ENCODE measurements around the gene MOSPD3. TPM values are rescaled to one million over a fixed set of nuclear protein-coding genes. Genes with fewer than 3 reads are reported as not detected.

MOSPD3 gene
- total and polyA plus RNA-seq, 2 of the 13 experiments (the other 11 are each of a cell fraction or from before 2014, with no cell fraction given): 7.6 to 8.8 TPM

DNA sequence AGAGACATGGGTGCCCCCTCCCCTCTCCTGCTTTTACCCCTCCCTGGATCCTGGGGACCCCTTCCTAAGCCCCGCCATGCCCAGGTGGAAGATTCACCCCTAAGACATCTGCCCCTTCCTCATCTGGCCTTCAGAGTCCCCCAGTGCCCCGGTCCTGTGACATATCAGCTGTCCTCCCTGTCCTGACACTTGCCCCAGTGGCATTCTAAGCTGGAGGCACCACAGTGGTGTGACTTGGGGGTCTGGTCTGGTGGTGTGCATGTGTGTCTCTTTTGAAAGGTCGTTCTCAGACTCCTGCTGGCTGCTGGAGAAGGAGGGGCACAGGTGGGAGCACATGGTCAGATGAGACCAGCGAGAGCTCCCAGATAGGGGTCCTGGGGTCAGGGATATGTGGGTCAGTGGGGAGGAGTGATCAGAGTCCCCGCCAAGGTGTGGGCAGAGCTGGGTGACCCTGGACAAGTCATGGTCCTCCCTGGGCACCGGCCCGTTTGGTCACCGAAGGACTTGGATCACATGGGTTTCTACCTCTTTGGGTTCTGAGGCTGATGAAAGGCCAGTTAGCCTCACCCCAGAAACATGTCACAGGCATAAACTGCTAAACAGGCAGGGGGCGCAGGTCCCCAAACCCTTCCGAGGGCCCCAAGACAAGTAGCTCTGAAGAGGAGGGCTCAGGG lies 29.7 kb downstream of the MOSPD3 start (continued):
- TF ChIP-seq, protein P1, sequence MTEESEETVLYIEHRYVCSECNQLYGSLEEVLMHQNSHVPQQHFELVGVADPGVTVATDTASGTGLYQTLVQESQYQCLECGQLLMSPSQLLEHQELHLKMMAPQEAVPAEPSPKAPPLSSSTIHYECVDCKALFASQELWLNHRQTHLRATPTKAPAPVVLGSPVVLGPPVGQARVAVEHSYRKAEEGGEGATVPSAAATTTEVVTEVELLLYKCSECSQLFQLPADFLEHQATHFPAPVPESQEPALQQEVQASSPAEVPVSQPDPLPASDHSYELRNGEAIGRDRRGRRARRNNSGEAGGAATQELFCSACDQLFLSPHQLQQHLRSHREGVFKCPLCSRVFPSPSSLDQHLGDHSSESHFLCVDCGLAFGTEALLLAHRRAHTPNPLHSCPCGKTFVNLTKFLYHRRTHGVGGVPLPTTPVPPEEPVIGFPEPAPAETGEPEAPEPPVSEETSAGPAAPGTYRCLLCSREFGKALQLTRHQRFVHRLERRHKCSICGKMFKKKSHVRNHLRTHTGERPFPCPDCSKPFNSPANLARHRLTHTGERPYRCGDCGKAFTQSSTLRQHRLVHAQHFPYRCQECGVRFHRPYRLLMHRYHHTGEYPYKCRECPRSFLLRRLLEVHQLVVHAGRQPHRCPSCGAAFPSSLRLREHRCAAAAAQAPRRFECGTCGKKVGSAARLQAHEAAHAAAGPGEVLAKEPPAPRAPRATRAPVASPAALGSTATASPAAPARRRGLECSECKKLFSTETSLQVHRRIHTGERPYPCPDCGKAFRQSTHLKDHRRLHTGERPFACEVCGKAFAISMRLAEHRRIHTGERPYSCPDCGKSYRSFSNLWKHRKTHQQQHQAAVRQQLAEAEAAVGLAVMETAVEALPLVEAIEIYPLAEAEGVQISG (CRISPR knock-in tag; IDR thresholded peaks at IDR 0.05): no peak
- TF ChIP-seq MTF2 (CRISPR knock-in tag; IDR thresholded peaks at IDR 0.05; ENCODE audit: borderline replicate concordance) (no peak), GATAD2A (CRISPR knock-in tag; IDR thresholded peaks at IDR 0.05) (no peak), ZNF362 (CRISPR knock-in tag; IDR thresholded peaks at IDR 0.05; ENCODE audit: borderline replicate concordance) (no peak), SP4 (CRISPR knock-in tag; IDR thresholded peaks at IDR 0.05) (peak; percentile 2; the same call in 1 of the 2 replicates), TERF1 (CRISPR knock-in tag; IDR thresholded peaks at IDR 0.05) (no peak), TCF7 (IDR thresholded peaks at IDR 0.05; ENCODE audit: low read depth) (no peak), GATA4 (IDR thresholded peaks at IDR 0.05; ENCODE audit: borderline replicate concordance, low read depth) (no peak), REL (CRISPR knock-in tag; conservative IDR thresholded peaks at IDR 0.05) (0 out of 2 replicates have a peak, but pooled peaks have one; percentile 15), ELF3 (CRISPR knock-in tag; IDR thresholded peaks at IDR 0.05) (no peak), ZSCAN5A (CRISPR knock-in tag; IDR thresholded peaks at IDR 0.05; ENCODE audit: borderline replicate concordance) (no peak), CBFB (CRISPR knock-in tag; IDR thresholded peaks at IDR 0.05) (no peak), KAT8 (CRISPR knock-in tag; IDR thresholded peaks at IDR 0.05) (no peak), ZNF12 (CRISPR knock-in tag; IDR thresholded peaks at IDR 0.05) (no peak), TAF15 (IDR thresholded peaks at IDR 0.05; ENCODE audit: low read depth, low read length, poor library complexity, severe bottlenecking) (no peak), RBM39 (IDR thresholded peaks at IDR 0.05; ENCODE audit: low read depth, low read length, poor library complexity, severe bottlenecking) (no peak), ZNF496 (CRISPR knock-in tag; IDR thresholded peaks at IDR 0.05; ENCODE audit: insufficient replicate concordance) (no peak), GZF1 (CRISPR knock-in tag; IDR thresholded peaks at IDR 0.05) (no peak; the same call in 1 of the 2 replicates), HNF4G (IDR thresholded peaks at IDR 0.05; ENCODE audit: borderline replicate concordance, low read depth, low read length) (no peak), HNF4G (CRISPR knock-in tag; IDR thresholded peaks at IDR 0.05; ENCODE audit: borderline replicate concordance, low read depth) (no peak; the same call in 1 of the 2 replicates), SRSF1 (optimal IDR thresholded peaks at IDR 0.05; ENCODE audit: low read depth, low read length) (no peak)
- TF ChIP-seq, protein P2, sequence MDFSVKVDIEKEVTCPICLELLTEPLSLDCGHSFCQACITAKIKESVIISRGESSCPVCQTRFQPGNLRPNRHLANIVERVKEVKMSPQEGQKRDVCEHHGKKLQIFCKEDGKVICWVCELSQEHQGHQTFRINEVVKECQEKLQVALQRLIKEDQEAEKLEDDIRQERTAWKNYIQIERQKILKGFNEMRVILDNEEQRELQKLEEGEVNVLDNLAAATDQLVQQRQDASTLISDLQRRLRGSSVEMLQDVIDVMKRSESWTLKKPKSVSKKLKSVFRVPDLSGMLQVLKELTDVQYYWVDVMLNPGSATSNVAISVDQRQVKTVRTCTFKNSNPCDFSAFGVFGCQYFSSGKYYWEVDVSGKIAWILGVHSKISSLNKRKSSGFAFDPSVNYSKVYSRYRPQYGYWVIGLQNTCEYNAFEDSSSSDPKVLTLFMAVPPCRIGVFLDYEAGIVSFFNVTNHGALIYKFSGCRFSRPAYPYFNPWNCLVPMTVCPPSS (IDR thresholded peaks at IDR 0.05): no peak
